WTC11 (cell line): ENCODE data around the gene NBEA. TPM values are rescaled to one million over a fixed set of nuclear protein-coding genes. Genes with fewer than 3 reads are reported as not detected.

Source experiments
- ATAC-seq: fragments of 200-7000 bp; cut with Tn5 transposase; 2 replicates; pipeline ENCODE4 v1.10.0; 2021; ENCODE audit warnings: mild to moderate bottlenecking, moderate library complexity
- CTCF ChIA-PET: fragments of 300-600 bp; sonication (Branson Sonifier 250); formaldehyde crosslinking; loops from one replicate; lab custom pipeline; 2021; ENCODE audit warnings: antibody characterized with exemption; lab: Charles Lee
- POLR2A ChIA-PET: fragments of 350-600 bp; sonication (Branson Sonifier 250); formaldehyde crosslinking; loops from one replicate; lab custom pipeline; 2021; ENCODE audit warnings: antibody characterized with exemption; lab: Charles Lee
- DNase-seq: peaks from one replicate; pipeline ENCODE4 v3.0.0; 2021; ENCODE audit warnings: low spot score
- H3K27ac Mint-ChIP-seq: 2 replicates; pipeline ENCODE4 v1.8.0; 2021; ENCODE audit warnings: mixed read lengths
- H3K27me3 Mint-ChIP-seq: 2 replicates; pipeline ENCODE4 v1.8.0; 2021; ENCODE audit warnings: low read depth, mild to moderate bottlenecking, moderate library complexity, mixed read lengths
- H3K36me3 Mint-ChIP-seq: 2 replicates; pipeline ENCODE4 v1.8.0; 2021; ENCODE audit warnings: mixed read lengths
- H3K4me1 Mint-ChIP-seq: 2 replicates; pipeline ENCODE4 v1.8.0; 2022; ENCODE audit warnings: mixed read lengths
- H3K4me3 Mint-ChIP-seq: 2 replicates; pipeline ENCODE4 v1.8.0; 2021; ENCODE audit warnings: mild to moderate bottlenecking, moderate library complexity, mixed read lengths
- H3K9me3 Mint-ChIP-seq: 2 replicates; pipeline ENCODE4 v1.8.0; 2021; ENCODE audit warnings: mixed read lengths
- ATF6 ChIP-seq: sonication (generic); formaldehyde crosslinking; IDR thresholded peaks from 2 replicates; pipeline ENCODE4 v1.8.1; 2023; ENCODE audit warnings: mild to moderate bottlenecking, missing genetic modification reagents
- CREB1 ChIP-seq: sonication (generic); formaldehyde crosslinking; IDR thresholded peaks from 2 replicates; pipeline ENCODE4 v1.8.0; 2023; ENCODE audit warnings: mild to moderate bottlenecking, missing genetic modification reagents
- E2F5 ChIP-seq: sonication (generic); formaldehyde crosslinking; IDR thresholded peaks from 2 replicates; pipeline ENCODE4 v1.8.1; 2022; ENCODE audit warnings: mild to moderate bottlenecking, moderate library complexity, missing genetic modification reagents
- ELF4 ChIP-seq: sonication (generic); formaldehyde crosslinking; IDR thresholded peaks from 2 replicates; pipeline ENCODE4 v1.8.1; 2022; ENCODE audit warnings: low read depth, mild to moderate bottlenecking, moderate library complexity, missing genetic modification reagents
- EMX1 ChIP-seq: fragments of 250-450 bp; sonication (Bioruptor Pico); IDR thresholded peaks from 2 replicates; pipeline ENCODE4 v1.8.0; 2021; ENCODE audit warnings: mild to moderate bottlenecking
- ERG ChIP-seq: fragments of 250-450 bp; sonication (Bioruptor Pico); IDR thresholded peaks from 2 replicates; pipeline ENCODE4 v1.8.0; 2021; ENCODE audit warnings: mild to moderate bottlenecking
- FOXJ3 ChIP-seq: sonication (generic); formaldehyde crosslinking; IDR thresholded peaks from 2 replicates; pipeline ENCODE4 v1.9.0; 2021; ENCODE audit warnings: missing genetic modification reagents, mild to moderate bottlenecking, borderline replicate concordance
- GABPB1 ChIP-seq: sonication (generic); formaldehyde crosslinking; IDR thresholded peaks from 2 replicates; pipeline ENCODE4 v1.8.1; 2023; ENCODE audit warnings: mild to moderate bottlenecking, missing genetic modification reagents
- GRHL2 ChIP-seq: fragments of 250-450 bp; sonication (Bioruptor Pico); IDR thresholded peaks from 2 replicates; pipeline ENCODE4 v1.8.0; 2022; ENCODE audit warnings: mild to moderate bottlenecking, moderate library complexity; ENCODE audit not compliant: insufficient replicate concordance, severe bottlenecking
- HMGA2 ChIP-seq: fragments of 250-450 bp; sonication (Bioruptor Pico); IDR thresholded peaks from 2 replicates; pipeline ENCODE4 v1.4.0; 2021; ENCODE audit warnings: mild to moderate bottlenecking, moderate library complexity
- JUN ChIP-seq: sonication (generic); formaldehyde crosslinking; IDR thresholded peaks from 2 replicates; pipeline ENCODE4 v1.8.0; 2023; ENCODE audit warnings: mild to moderate bottlenecking, missing genetic modification reagents
- NFYB ChIP-seq: sonication (generic); formaldehyde crosslinking; conservative IDR thresholded peaks from 2 replicates; pipeline ENCODE4 v1.8.0; 2022; ENCODE audit warnings: low read depth, missing genetic modification reagents
- NR1H2 ChIP-seq: sonication (generic); formaldehyde crosslinking; IDR thresholded peaks from 2 replicates; pipeline ENCODE4 v1.9.0; 2021; ENCODE audit warnings: mild to moderate bottlenecking, moderate library complexity, missing genetic modification reagents
- PREB ChIP-seq: sonication (generic); formaldehyde crosslinking; IDR thresholded peaks from 2 replicates; pipeline ENCODE4 v1.8.1; 2022; ENCODE audit warnings: mild to moderate bottlenecking, missing genetic modification reagents, moderate library complexity, borderline replicate concordance
- SMAD3 ChIP-seq: sonication (generic); formaldehyde crosslinking; IDR thresholded peaks from 2 replicates; pipeline ENCODE4 v1.8.0; 2022; ENCODE audit warnings: missing genetic modification reagents, mild to moderate bottlenecking, borderline replicate concordance
- STAT6 ChIP-seq: sonication (generic); formaldehyde crosslinking; conservative IDR thresholded peaks from 2 replicates; pipeline ENCODE4 v1.8.1; 2023; ENCODE audit warnings: mild to moderate bottlenecking, low read depth, missing genetic modification reagents, moderate library complexity
- ZNF317 ChIP-seq: sonication (generic); formaldehyde crosslinking; IDR thresholded peaks from 2 replicates; pipeline ENCODE4 v1.8.1; 2023; ENCODE audit warnings: low read depth, mild to moderate bottlenecking, moderate library complexity, missing genetic modification reagents, borderline replicate concordance
- total RNA-seq: library from RNA; stranded (reverse); gene quantifications from 3 replicates; pipeline ENCODE4 v1.2.3, GENCODE V29; 2021
- TF ChIP-seq, protein P1 (sequence below): fragments of 250-450 bp; sonication (Bioruptor Pico); IDR thresholded peaks from 2 replicates; pipeline ENCODE4 v1.9.0; 2021; ENCODE audit warnings: mild to moderate bottlenecking
- TF ChIP-seq, protein P2 (sequence below): sonication (generic); formaldehyde crosslinking; IDR thresholded peaks from 2 replicates; pipeline ENCODE4 v1.8.1; 2023; ENCODE audit warnings: mild to moderate bottlenecking, missing genetic modification reagents, moderate library complexity
- TF ChIP-seq, protein P3 (sequence below): sonication (generic); formaldehyde crosslinking; IDR thresholded peaks from 2 replicates; pipeline ENCODE4 v1.8.0; 2023; ENCODE audit warnings: missing genetic modification reagents

The NBEA gene
- total RNA-seq, 1 experiment from 2014 or later: 20.9 TPM

- H3K9me3 Mint-ChIP-seq: no peaks in the 10 kb centered on the region
- ChIA-PET CTCF (no interaction called here), POLR2A (no interaction called here)
- ATAC-seq (no peak), DNase-seq (no peak)
- H3K4me3 Mint-ChIP-seq: no peak overlapping the region
- no peak overlapping the region for H3K27ac Mint-ChIP-seq
- no peaks in the 10 kb centered on the region for H3K36me3 Mint-ChIP-seq
- no peaks in the 10 kb centered on the region for H3K27me3 Mint-ChIP-seq
- H3K4me1 Mint-ChIP-seq: no peaks in the 10 kb centered on the region
- TF ChIP-seq, protein P1, sequence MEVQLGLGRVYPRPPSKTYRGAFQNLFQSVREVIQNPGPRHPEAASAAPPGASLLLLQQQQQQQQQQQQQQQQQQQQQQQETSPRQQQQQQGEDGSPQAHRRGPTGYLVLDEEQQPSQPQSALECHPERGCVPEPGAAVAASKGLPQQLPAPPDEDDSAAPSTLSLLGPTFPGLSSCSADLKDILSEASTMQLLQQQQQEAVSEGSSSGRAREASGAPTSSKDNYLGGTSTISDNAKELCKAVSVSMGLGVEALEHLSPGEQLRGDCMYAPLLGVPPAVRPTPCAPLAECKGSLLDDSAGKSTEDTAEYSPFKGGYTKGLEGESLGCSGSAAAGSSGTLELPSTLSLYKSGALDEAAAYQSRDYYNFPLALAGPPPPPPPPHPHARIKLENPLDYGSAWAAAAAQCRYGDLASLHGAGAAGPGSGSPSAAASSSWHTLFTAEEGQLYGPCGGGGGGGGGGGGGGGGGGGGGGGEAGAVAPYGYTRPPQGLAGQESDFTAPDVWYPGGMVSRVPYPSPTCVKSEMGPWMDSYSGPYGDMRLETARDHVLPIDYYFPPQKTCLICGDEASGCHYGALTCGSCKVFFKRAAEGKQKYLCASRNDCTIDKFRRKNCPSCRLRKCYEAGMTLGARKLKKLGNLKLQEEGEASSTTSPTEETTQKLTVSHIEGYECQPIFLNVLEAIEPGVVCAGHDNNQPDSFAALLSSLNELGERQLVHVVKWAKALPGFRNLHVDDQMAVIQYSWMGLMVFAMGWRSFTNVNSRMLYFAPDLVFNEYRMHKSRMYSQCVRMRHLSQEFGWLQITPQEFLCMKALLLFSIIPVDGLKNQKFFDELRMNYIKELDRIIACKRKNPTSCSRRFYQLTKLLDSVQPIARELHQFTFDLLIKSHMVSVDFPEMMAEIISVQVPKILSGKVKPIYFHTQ (CRISPR knock-in tag): no peak
- TF ChIP-seq NFYB (CRISPR knock-in tag) (no peak), CREB1 (CRISPR knock-in tag) (no peak), ERG (CRISPR knock-in tag) (no peak), ELF4 (CRISPR knock-in tag) (no peak), JUN (no peak), FOXJ3 (CRISPR knock-in tag) (no peak), PREB (no peak), NR1H2 (no peak), EMX1 (CRISPR knock-in tag) (no peak), GRHL2 (CRISPR knock-in tag) (no peak), ATF6 (CRISPR knock-in tag) (no peak), ZNF317 (CRISPR knock-in tag) (no peak)
- TF ChIP-seq, protein P2, sequence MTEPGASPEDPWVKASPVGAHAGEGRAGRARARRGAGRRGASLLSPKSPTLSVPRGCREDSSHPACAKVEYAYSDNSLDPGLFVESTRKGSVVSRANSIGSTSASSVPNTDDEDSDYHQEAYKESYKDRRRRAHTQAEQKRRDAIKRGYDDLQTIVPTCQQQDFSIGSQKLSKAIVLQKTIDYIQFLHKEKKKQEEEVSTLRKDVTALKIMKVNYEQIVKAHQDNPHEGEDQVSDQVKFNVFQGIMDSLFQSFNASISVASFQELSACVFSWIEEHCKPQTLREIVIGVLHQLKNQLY (CRISPR knock-in tag): no peak
- TF ChIP-seq, protein P3, sequence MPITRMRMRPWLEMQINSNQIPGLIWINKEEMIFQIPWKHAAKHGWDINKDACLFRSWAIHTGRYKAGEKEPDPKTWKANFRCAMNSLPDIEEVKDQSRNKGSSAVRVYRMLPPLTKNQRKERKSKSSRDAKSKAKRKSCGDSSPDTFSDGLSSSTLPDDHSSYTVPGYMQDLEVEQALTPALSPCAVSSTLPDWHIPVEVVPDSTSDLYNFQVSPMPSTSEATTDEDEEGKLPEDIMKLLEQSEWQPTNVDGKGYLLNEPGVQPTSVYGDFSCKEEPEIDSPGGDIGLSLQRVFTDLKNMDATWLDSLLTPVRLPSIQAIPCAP (CRISPR knock-in tag): no peak
These were observed 515.2 kb downstream of the NBEA start for GRCh38 chr13:35457258-35457657.

- CTCF ChIA-PET: no interaction called here
- POLR2A ChIA-PET: no interaction called here
- DNase-seq (no peak), ATAC-seq (no peak)
- no peaks in the 10 kb centered on the region for H3K36me3 Mint-ChIP-seq
- TF ChIP-seq E2F5 (CRISPR knock-in tag): no peak
- TF ChIP-seq STAT6 (CRISPR knock-in tag): no peak
- no peak for TF ChIP-seq HMGA2 (CRISPR knock-in tag)
- TF ChIP-seq SMAD3 (CRISPR knock-in tag): no peak
- TF ChIP-seq GABPB1 (CRISPR knock-in tag): no peak
- H3K4me3 Mint-ChIP-seq: no peak overlapping the region
- no peaks in the 10 kb centered on the region; the same call in 1 of the 2 replicates for H3K27me3 Mint-ChIP-seq
- H3K27ac Mint-ChIP-seq: no peak overlapping the region
- H3K9me3 Mint-ChIP-seq: no peaks in the 10 kb centered on the region
- H3K4me1 Mint-ChIP-seq: no peaks in the 10 kb centered on the region
These were observed 518.0 kb downstream of the NBEA start for GRCh38 chr13:35460061-35460460.
